Liver (tissue), 9 donors: ENCODE results near the gene TMEM109. TPM values are rescaled to one million over a fixed set of nuclear protein-coding genes. Genes with fewer than 3 reads are reported as not detected.

Experiments
- DNase-seq: peaks from one replicate; pipeline ENCODE4 v3.0.0-alpha.2; 2017; ENCODE audit warnings: low spot score
- H3K27ac ChIP-seq, 2 donors: one replicate each; pipeline ENCODE4 v1.7.0; 2013; ENCODE audit warnings: inconsistent platforms in 2 of 2, low read length in 2 of 2, control low read depth in 1 of 2, low read depth in 1 of 2, mild to moderate bottlenecking in 1 of 2
- H3K27me3 ChIP-seq, 4 donors: one replicate each; pipeline versions ENCODE4 v1.6.1 to v1.7.0; 2013; ENCODE audit warnings: low read length in 3 of 4, inconsistent platforms in 1 of 4, mild to moderate bottlenecking in 1 of 4, moderate library complexity in 1 of 4; ENCODE audit not compliant: control insufficient read depth in 4 of 4, insufficient read depth in 4 of 4
- H3K36me3 ChIP-seq, 4 donors: one replicate each; pipeline versions ENCODE4 v1.6.1 to v1.7.0; 2013; ENCODE audit warnings: low read length in 3 of 4, mild to moderate bottlenecking in 3 of 4, low read depth in 1 of 4, moderate library complexity in 1 of 4; ENCODE audit not compliant: control insufficient read depth in 4 of 4, insufficient read depth in 3 of 4
- H3K4me1 ChIP-seq, 4 donors: one replicate each; pipeline versions ENCODE4 v1.6.1 to v1.7.0; 2013; ENCODE audit warnings: low read length in 3 of 4, mild to moderate bottlenecking in 3 of 4, moderate library complexity in 1 of 4; ENCODE audit not compliant: control insufficient read depth in 4 of 4, insufficient read depth in 4 of 4
- H3K4me3 ChIP-seq, 3 donors: one replicate each; pipeline versions ENCODE4 v1.6.1 to v1.7.0; 2013; ENCODE audit warnings: low read length in 3 of 3, control low read depth in 1 of 3, low read depth in 1 of 3, mild to moderate bottlenecking in 1 of 3
- H3K9ac ChIP-seq, 2 donors: one replicate each; pipeline ENCODE4 v1.7.0; 2013; ENCODE audit warnings: low read length in 2 of 2, mild to moderate bottlenecking in 2 of 2, moderate library complexity in 2 of 2, control low read depth in 1 of 2, low read depth in 1 of 2
- H3K9me3 ChIP-seq, 4 donors: one replicate each; pipeline versions ENCODE4 v1.6.1 to v1.7.0; 2013; ENCODE audit warnings: low read length in 3 of 4; ENCODE audit not compliant: control insufficient read depth in 4 of 4
- ATF3 ChIP-seq: IDR thresholded peaks from 2 replicates; pipeline ENCODE4 v1.6.1; 2016; ENCODE audit warnings: antibody characterized with exemption
- EGR1 ChIP-seq, 2 donors: IDR thresholded peaks; 2 replicates each; pipeline ENCODE4 v1.6.1; 2016 to 2018; ENCODE audit warnings: antibody characterized with exemption in 2 of 2, low read depth in 2 of 2
- FOXA1 ChIP-seq: IDR thresholded peaks from 2 replicates; pipeline ENCODE4 v1.6.1; 2016; ENCODE audit warnings: antibody characterized with exemption
- FOXA2 ChIP-seq: IDR thresholded peaks from 2 replicates; pipeline ENCODE4 v1.6.1; 2016; ENCODE audit warnings: antibody characterized with exemption
- GABPA ChIP-seq, 2 donors: IDR thresholded peaks in 1 of 2; conservative IDR thresholded peaks in 1 of 2; 2 replicates each; pipeline ENCODE4 v1.6.1; 2016; ENCODE audit warnings: antibody characterized with exemption in 2 of 2, mild to moderate bottlenecking in 1 of 2, moderate library complexity in 1 of 2
- HNF4A ChIP-seq, 2 donors: conservative IDR thresholded peaks; 2 replicates each; pipeline ENCODE4 v1.6.1; 2016; ENCODE audit warnings: antibody characterized with exemption in 2 of 2, mild to moderate bottlenecking in 2 of 2
- HNF4G ChIP-seq: IDR thresholded peaks from 2 replicates; pipeline ENCODE4 v1.6.1; 2016; ENCODE audit warnings: antibody characterized with exemption
- JUND ChIP-seq, 2 donors: IDR thresholded peaks; 2 replicates each; pipeline ENCODE4 v1.6.1; 2016; ENCODE audit warnings: antibody characterized with exemption in 2 of 2
- MAX ChIP-seq: IDR thresholded peaks from 2 replicates; pipeline ENCODE4 v1.6.1; 2016; ENCODE audit warnings: antibody characterized with exemption
- NR2F2 ChIP-seq: IDR thresholded peaks from 2 replicates; pipeline ENCODE4 v1.6.1; 2016; ENCODE audit warnings: antibody characterized with exemption
- RAD21 ChIP-seq, 2 donors: IDR thresholded peaks; 2 replicates each; pipeline ENCODE4 v1.6.1; 2016; ENCODE audit warnings: antibody characterized with exemption in 2 of 2, mild to moderate bottlenecking in 2 of 2
- REST ChIP-seq: IDR thresholded peaks from 2 replicates; pipeline ENCODE4 v1.6.1; 2016; ENCODE audit warnings: antibody characterized with exemption, mild to moderate bottlenecking
- RXRA ChIP-seq, 2 donors: IDR thresholded peaks; 2 replicates each; pipeline ENCODE4 v1.6.1; 2017 to 2018; ENCODE audit warnings: antibody characterized with exemption in 2 of 2, mild to moderate bottlenecking in 1 of 2
- SP1 ChIP-seq: IDR thresholded peaks from 2 replicates; pipeline ENCODE4 v1.6.1; 2018; ENCODE audit warnings: antibody characterized with exemption, mild to moderate bottlenecking
- TAF1 ChIP-seq: conservative IDR thresholded peaks from 2 replicates; pipeline ENCODE4 v1.6.1; 2016; ENCODE audit warnings: antibody characterized with exemption, mild to moderate bottlenecking
- YY1 ChIP-seq: IDR thresholded peaks from 2 replicates; pipeline ENCODE4 v1.6.1; 2016; ENCODE audit warnings: antibody characterized with exemption, mild to moderate bottlenecking
- ZBTB33 ChIP-seq: IDR thresholded peaks from 2 replicates; pipeline ENCODE4 v1.6.1; 2016; ENCODE audit warnings: antibody characterized with exemption
- WGBS: extraction: QIAGEN DNeasy Blood & Tissue Kit; methylation state at CpG from one replicate; pipeline ENCODE4 v1.1.7; 2013; 5-methylcytosine and 5-hydroxymethylcytosine counted together
- polyA plus RNA-seq, 2 donors: library from polyadenylated mRNA; stranded (reverse) in 1 of 2; unstranded in 1 of 2; fragments of 200-250 nt in 1 of 2; fragments of >200 nt in 1 of 2; fragmentation: Nextera tagmentation in 1 of 2; extraction: Ambion mirVana in 1 of 2; gene quantifications; one replicate each; pipeline versions ENCODE4 v1.2.1 to v1.2.3, GENCODE V29; 2013 to 2015
- total RNA-seq, 2 donors: library from RNA; depleted of rRNA; stranded (reverse); fragments of >200 nt; gene quantifications; one replicate each; pipeline ENCODE4 v1.2.3, GENCODE V29; 2014
- TF ChIP-seq, protein P1 (sequence below): fragments of 150-350 bp; IDR thresholded peaks from 2 replicates; pipeline ENCODE4 v1.5.1; 2017; ENCODE audit warnings: improper control_type of control experiment, low read depth, low read length; ENCODE audit not compliant: missing input control
- donor health status: healthy.
- donor health status: healthy.
- donor health status: healthy.
- donor health status: healthy.
- donor health status: healthy.

TMEM109 gene
- total and polyA plus RNA-seq, 4 donors: 20.6 to 40.3 (median 30.6) TPM

DNA sequence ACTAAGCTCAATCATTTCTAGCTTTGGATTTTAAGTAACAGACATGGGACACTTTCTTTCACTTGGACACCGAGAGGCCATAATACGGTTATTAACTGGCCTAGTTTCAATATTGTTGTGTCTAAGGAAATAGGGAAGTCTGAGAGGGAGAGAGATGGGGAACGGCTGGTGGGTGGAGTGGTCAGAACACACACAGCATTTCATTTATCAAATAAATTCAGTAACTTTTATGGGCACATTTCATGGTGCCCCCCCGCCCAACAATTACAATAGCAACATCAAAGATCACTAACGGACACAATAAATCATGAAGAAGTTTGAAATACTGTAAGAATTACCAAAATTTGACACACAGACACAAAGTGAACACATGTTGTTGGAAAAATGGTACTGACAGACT, 18.3 kb upstream of the TMEM109 start:
- H3K4me1 ChIP-seq: peaks cover 0 to 11% (median 5%) of the 10 kb centered on the region in 4 donors
- H3K27ac ChIP-seq: no peak overlapping the region
- no peak overlapping the region for H3K9ac ChIP-seq
- 91% methylated on average over 5 of the region's 5 CpGs for WGBS
- H3K36me3 ChIP-seq: peaks cover 8 to 81% (median 61%) of the 10 kb centered on the region in 4 donors
- H3K27me3 ChIP-seq: no peaks in the 10 kb centered on the region
- no peaks in the 10 kb centered on the region for H3K9me3 ChIP-seq
- H3K4me3 ChIP-seq: no peak overlapping the region
- no peak for DNase-seq
- TF ChIP-seq EGR1 (IDR thresholded peaks at IDR 0.05; ENCODE audit: low read depth in 2 of 2) (no peak), ATF3 (no peak), REST (no peak), HNF4G (no peak)
- TF ChIP-seq, protein P1, sequence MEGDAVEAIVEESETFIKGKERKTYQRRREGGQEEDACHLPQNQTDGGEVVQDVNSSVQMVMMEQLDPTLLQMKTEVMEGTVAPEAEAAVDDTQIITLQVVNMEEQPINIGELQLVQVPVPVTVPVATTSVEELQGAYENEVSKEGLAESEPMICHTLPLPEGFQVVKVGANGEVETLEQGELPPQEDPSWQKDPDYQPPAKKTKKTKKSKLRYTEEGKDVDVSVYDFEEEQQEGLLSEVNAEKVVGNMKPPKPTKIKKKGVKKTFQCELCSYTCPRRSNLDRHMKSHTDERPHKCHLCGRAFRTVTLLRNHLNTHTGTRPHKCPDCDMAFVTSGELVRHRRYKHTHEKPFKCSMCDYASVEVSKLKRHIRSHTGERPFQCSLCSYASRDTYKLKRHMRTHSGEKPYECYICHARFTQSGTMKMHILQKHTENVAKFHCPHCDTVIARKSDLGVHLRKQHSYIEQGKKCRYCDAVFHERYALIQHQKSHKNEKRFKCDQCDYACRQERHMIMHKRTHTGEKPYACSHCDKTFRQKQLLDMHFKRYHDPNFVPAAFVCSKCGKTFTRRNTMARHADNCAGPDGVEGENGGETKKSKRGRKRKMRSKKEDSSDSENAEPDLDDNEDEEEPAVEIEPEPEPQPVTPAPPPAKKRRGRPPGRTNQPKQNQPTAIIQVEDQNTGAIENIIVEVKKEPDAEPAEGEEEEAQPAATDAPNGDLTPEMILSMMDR: no peak

GRCh38 chr11:60897496-60897895, 16.5 kb upstream of the TMEM109 start:
- peaks cover 0 to 10% (median 6%) of the 10 kb centered on the region in 4 donors for H3K4me1 ChIP-seq
- no peak overlapping the region for H3K9ac ChIP-seq
- H3K36me3 ChIP-seq: peaks cover 8 to 85% (median 75%) of the 10 kb centered on the region in 4 donors
- no peak for DNase-seq
- H3K4me3 ChIP-seq: no peak overlapping the region
- H3K9me3 ChIP-seq: no peaks in the 10 kb centered on the region
- 96% methylated on average over 4 of the region's 4 CpGs for WGBS
- no peak overlapping the region for H3K27ac ChIP-seq
- H3K27me3 ChIP-seq: no peaks in the 10 kb centered on the region
- TF ChIP-seq ZBTB33 (no peak), REST (no peak), MAX (no peak), GABPA (IDR thresholded peaks at IDR 0.05 in 1 of 2, conservative IDR thresholded peaks at IDR 0.05 in 1 of 2) (no peak), FOXA2 (no peak), JUND (IDR thresholded peaks at IDR 0.05) (no peak), TAF1 (no peak), SP1 (no peak), FOXA1 (no peak), EGR1 (IDR thresholded peaks at IDR 0.05; ENCODE audit: low read depth in 2 of 2) (no peak), HNF4G (no peak), HNF4A (conservative IDR thresholded peaks at IDR 0.05) (no peak), RAD21 (IDR thresholded peaks at IDR 0.05) (no peak), RXRA (IDR thresholded peaks at IDR 0.05) (no peak), YY1 (no peak), NR2F2 (no peak), ATF3 (no peak)
- TF ChIP-seq, protein P1: no peak
